ENCODE results near the gene ZDHHC14. TPM values are rescaled to one million over a fixed set of nuclear protein-coding genes. Genes with fewer than 3 reads are reported as not detected.
"Not testable (repeated sequence)": the region's sequence is repeated elsewhere in the genome, so short reads cannot be mapped to it uniquely, and the experiment has no call there.

Gene ZDHHC14
- total RNA-seq, 2 donors from 2014 or later = 3.6 to 5.2 TPM

GRCh38 chr6:157718503-157719187, 337.7 kb downstream of the ZDHHC14 start:
- DNase-seq (no peak), ATAC-seq (no peak)
- Mint-ChIP-seq H3K27ac (no peak overlapping the region), H3K4me1 (peaks cover 4% of the 10 kb centered on the region), H3K36me3 (ENCODE audit: low read depth) (peaks cover 2% of the 10 kb centered on the region), H3K4me3 (no peak overlapping the region), H3K27me3 (peaks cover 59% of the 10 kb centered on the region)
- H3K9me3 ChIP-seq (ENCODE audit: control insufficient read depth, low read length, poor library complexity, severe bottlenecking) = no peaks in the 10 kb centered on the region

GRCh38 chr6:157720964-157721363, 340.0 kb downstream of the ZDHHC14 start:
- H3K9me3 ChIP-seq (ENCODE audit: control insufficient read depth, low read length, poor library complexity, severe bottlenecking); ATAC-seq; H3K4me1 Mint-ChIP-seq; H3K4me3 Mint-ChIP-seq; H3K27ac Mint-ChIP-seq; DNase-seq; H3K36me3 Mint-ChIP-seq (ENCODE audit: low read depth): not testable (repeated sequence)
- H3K27me3 Mint-ChIP-seq = peaks cover 50% of the 10 kb centered on the region

GRCh38 chr6:157721426-157721825, 340.4 kb downstream of the ZDHHC14 start:
- no peaks in the 10 kb centered on the region for H3K9me3 ChIP-seq (ENCODE audit: control insufficient read depth, low read length, poor library complexity, severe bottlenecking)
- no peak for DNase-seq
- H3K27ac Mint-ChIP-seq = no peak overlapping the region
- peaks cover 2% of the 10 kb centered on the region for H3K4me1 Mint-ChIP-seq
- no peak overlapping the region for H3K4me3 Mint-ChIP-seq
- H3K27me3 Mint-ChIP-seq = peaks cover 46% of the 10 kb centered on the region
- no peak for ATAC-seq
- peaks cover 4% of the 10 kb centered on the region for H3K36me3 Mint-ChIP-seq (ENCODE audit: low read depth)

- peaks cover 42% of the 10 kb centered on the region for H3K27me3 Mint-ChIP-seq
- peaks cover 2% of the 10 kb centered on the region for H3K4me1 Mint-ChIP-seq
- H3K9me3 ChIP-seq (ENCODE audit: control insufficient read depth, low read length, poor library complexity, severe bottlenecking) = no peaks in the 10 kb centered on the region
- ATAC-seq = no peak
- H3K27ac Mint-ChIP-seq = no peak overlapping the region
- no peak for DNase-seq
- H3K36me3 Mint-ChIP-seq (ENCODE audit: low read depth) = peaks cover 4% of the 10 kb centered on the region
- no peak overlapping the region for H3K4me3 Mint-ChIP-seq
Measured at GRCh38 chr6:157721830-157722229, 340.8 kb downstream of the ZDHHC14 start.

- no peaks in the 10 kb centered on the region for H3K9me3 ChIP-seq (ENCODE audit: control insufficient read depth, low read length, poor library complexity, severe bottlenecking)
- peaks cover 2% of the 10 kb centered on the region for H3K4me1 Mint-ChIP-seq
- peaks cover 2% of the 10 kb centered on the region for H3K36me3 Mint-ChIP-seq (ENCODE audit: low read depth)
- no peak overlapping the region for H3K4me3 Mint-ChIP-seq
- peaks cover 32% of the 10 kb centered on the region for H3K27me3 Mint-ChIP-seq
- ATAC-seq (no peak), DNase-seq (no peak)
- H3K27ac Mint-ChIP-seq = no peak overlapping the region
Measured at GRCh38 chr6:157723376-157723775, 342.4 kb downstream of the ZDHHC14 start.

- peaks cover 23% of the 10 kb centered on the region for H3K27me3 Mint-ChIP-seq
- no peak overlapping the region for H3K4me3 Mint-ChIP-seq
- ATAC-seq (no peak), DNase-seq (no peak)
- peaks cover 2% of the 10 kb centered on the region for H3K4me1 Mint-ChIP-seq
- peaks cover 2% of the 10 kb centered on the region for H3K36me3 Mint-ChIP-seq (ENCODE audit: low read depth)
- no peak overlapping the region for H3K27ac Mint-ChIP-seq
- H3K9me3 ChIP-seq (ENCODE audit: control insufficient read depth, low read length, poor library complexity, severe bottlenecking) = no peaks in the 10 kb centered on the region
Measured at GRCh38 chr6:157724138-157724820, 343.3 kb downstream of the ZDHHC14 start.

- Mint-ChIP-seq H3K27me3 (peaks cover 15% of the 10 kb centered on the region), H3K27ac (no peak overlapping the region)
- no peak for ATAC-seq
Measured at GRCh38 chr6:157724960-157725741, 344.2 kb downstream of the ZDHHC14 start.

GRCh38 chr6:157725836-157726235, 344.8 kb downstream of the ZDHHC14 start:
- ATAC-seq (no peak), DNase-seq (no peak)
- Mint-ChIP-seq H3K27ac (no peak overlapping the region), H3K36me3 (ENCODE audit: low read depth) (peaks cover 2% of the 10 kb centered on the region), H3K4me3 (no peak overlapping the region), H3K4me1 (no peaks in the 10 kb centered on the region), H3K27me3 (peaks cover 12% of the 10 kb centered on the region)
- no peaks in the 10 kb centered on the region for H3K9me3 ChIP-seq (ENCODE audit: control insufficient read depth, low read length, poor library complexity, severe bottlenecking)

More at GRCh38 chr6:157724960-157725741, 344.2 kb downstream of the ZDHHC14 start:
- no peaks in the 10 kb centered on the region for H3K9me3 ChIP-seq (ENCODE audit: control insufficient read depth, low read length, poor library complexity, severe bottlenecking)
- no peak for DNase-seq
- Mint-ChIP-seq H3K36me3 (ENCODE audit: low read depth) (peaks cover 2% of the 10 kb centered on the region), H3K4me3 (no peak overlapping the region), H3K4me1 (peaks cover 1% of the 10 kb centered on the region)

GRCh38 chr6:157726892-157727628, 346.1 kb downstream of the ZDHHC14 start:
- Mint-ChIP-seq H3K27ac (no peak overlapping the region), H3K36me3 (ENCODE audit: low read depth) (peaks cover 4% of the 10 kb centered on the region), H3K27me3 (peaks cover 11% of the 10 kb centered on the region), H3K4me1 (no peaks in the 10 kb centered on the region), H3K4me3 (no peak overlapping the region)
- H3K9me3 ChIP-seq (ENCODE audit: control insufficient read depth, low read length, poor library complexity, severe bottlenecking) = no peaks in the 10 kb centered on the region
- no peak for ATAC-seq
- DNase-seq = no peak

Other genes with a start within 250 kb of the ZDHHC14 start
- gene TMEM242, start 57.7 kb upstream of the ZDHHC14 start, total RNA-seq = 10 to 100 TPM; 12.4 to 12.9 TPM

Measured in T-helper 17 cell (primary cell).